Daoy (cell line): ENCODE results near the gene PCDHGA2. TPM values are rescaled to one million over a fixed set of nuclear protein-coding genes. Genes with fewer than 3 reads are reported as not detected.
"Not testable (repeated sequence)": the region's sequence is repeated elsewhere in the genome, so short reads cannot be mapped to it uniquely, and the experiment has no call there.

Source experiments
- DNase-seq: peaks from one replicate; pipeline ENCODE4 v3.0.0-alpha.2; 2015; ENCODE audit warnings: low read depth
- total RNA-seq: library from RNA; depleted of rRNA; stranded (reverse); fragments of >200 nt; shearing (Covaris generic); gene quantifications from 2 replicates; pipeline ENCODE4 v1.2.3, GENCODE V29; 2014; rRNA removed

PCDHGA2 gene
- total RNA-seq, 1 experiment from 2014 or later, result 0.74 TPM

DNA sequence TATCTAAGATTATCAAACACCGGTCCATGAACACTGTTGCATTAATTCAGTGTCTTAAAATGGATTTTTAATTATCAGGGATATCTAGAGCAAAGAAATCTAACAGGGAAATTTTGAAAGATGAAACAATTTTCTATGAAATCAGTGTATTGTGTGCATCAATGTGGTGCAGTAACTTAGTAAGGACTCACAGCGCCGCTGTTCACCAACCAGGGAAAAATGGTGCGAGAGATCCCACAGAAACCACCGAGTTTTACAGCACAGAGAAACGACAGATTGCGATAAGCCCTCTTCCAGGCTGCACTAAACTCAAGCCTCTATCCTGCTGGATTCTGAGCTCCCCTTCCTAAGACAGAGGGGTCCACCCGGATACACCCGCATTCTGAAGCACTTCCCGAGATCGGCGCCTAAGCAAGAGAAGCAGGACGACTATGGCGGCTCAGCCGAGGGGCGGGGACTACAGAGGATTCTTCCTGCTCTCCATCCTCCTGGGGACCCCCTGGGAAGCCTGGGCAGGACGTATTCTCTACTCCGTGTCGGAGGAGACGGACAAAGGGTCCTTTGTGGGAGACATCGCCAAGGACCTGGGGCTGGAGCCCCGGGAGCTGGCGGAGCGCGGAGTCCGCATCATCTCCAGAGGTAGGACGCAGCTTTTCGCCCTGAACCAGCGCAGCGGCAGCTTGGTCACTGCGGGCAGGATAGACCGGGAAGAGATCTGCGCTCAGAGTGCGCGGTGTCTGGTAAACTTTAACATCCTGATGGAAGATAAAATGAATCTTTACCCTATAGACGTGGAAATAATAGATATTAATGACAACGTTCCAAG, 44.1 kb downstream of the PCDHGA2 start, which contains the start of gene PCDHGA7:
Gene PCDHGA7, plus strand, starts transcription at position 274 of the 826 bp plus-strand sequence. Its CDS starts 158 bp downstream, at position 432.
- no peak for DNase-seq

- DNase-seq, result no peak
Measured at GRCh38 chr5:141383345-141383744, 44.8 kb downstream of the PCDHGA2 start.

- no peak for DNase-seq
Measured at GRCh38 chr5:141384471-141385267, 46.1 kb downstream of the PCDHGA2 start.

GRCh38 chr5:141387557-141388311, 49.2 kb downstream of the PCDHGA2 start, which contains the start of gene PCDHGB4:
Gene PCDHGB4, plus strand, starts transcription at chr5:141387698. Its CDS starts 187 bp downstream, at chr5:141387885.
- not testable (repeated sequence) for DNase-seq

GRCh38 chr5:141388661-141389060, 50.1 kb downstream of the PCDHGA2 start:
- no peak for DNase-seq

DNA sequence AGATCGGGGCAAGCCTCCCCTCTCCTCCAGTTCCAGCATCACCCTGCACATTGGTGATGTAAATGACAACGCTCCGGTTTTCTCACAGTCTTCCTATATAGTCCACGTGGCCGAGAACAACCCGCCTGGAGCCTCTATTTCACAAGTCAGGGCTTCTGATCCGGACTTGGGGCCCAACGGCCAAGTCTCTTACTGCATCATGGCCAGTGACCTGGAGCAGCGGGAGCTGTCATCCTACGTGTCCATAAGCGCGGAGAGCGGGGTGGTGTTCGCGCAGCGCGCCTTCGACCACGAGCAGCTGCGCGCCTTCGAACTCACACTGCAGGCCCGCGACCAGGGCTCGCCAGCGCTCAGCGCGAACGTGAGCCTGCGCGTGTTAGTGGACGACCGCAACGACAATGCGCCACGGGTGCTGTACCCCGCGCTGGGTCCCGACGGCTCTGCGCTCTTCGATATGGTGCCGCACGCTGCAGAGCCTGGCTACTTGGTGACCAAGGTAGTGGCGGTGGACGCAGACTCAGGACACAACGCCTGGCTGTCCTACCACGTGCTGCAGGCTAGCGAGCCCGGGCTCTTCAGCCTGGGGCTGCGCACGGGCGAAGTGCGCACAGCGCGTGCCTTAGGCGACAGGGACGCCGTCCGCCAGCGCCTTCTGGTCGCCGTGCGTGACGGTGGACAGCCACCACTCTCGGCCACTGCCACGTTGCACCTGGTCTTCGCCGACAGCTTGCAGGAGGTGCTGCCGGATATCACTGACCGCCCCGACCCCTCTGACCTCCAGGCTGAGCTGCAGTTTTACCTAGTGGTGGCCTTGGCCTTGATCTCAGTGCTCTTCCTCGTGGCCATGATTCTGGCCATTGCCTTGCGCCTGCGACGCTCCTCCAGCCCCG, 50.8 kb downstream of the PCDHGA2 start:
- DNase-seq, result no peak

DNA sequence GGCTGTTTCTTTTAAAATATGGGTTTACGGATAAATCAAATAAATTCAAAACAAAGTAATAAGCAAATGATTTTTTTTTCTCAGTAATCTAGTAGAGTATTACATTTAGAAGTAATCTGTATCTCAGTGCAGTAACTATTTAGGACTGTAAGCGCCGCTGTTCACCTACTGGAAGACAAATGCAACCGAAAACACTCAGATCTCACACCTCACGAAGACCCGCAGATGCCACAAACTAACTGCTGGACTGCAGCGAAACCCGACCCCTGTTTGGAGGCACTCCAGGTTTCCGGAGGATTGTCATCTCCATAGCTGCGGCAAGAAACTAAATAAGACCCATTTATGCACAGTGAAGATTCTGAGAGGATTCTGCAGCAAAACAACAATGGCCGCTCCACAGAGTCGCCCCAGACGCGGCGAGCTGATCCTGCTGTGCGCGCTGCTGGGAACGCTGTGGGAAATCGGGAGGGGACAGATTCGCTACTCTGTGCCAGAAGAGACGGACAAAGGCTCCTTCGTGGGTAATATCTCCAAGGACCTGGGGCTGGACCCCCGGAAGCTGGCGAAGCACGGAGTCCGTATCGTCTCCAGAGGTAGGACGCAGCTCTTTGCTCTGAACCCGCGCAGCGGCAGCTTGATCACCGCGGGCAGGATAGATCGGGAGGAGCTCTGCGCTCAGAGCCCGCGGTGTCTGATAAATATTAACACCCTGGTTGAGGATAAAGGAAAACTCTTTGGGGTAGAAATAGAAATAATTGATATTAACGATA, 54.1 kb downstream of the PCDHGA2 start, which contains the start of gene PCDHGA8:
Gene PCDHGA8, plus strand, starts transcription at position 205 of the 770 bp plus-strand sequence. Its CDS starts 181 bp downstream, at position 386.
- DNase-seq, result no peak

Other genes starting within 250 kb of the PCDHGA2 start
- gene PCDHB2, start 244.1 kb upstream of the PCDHGA2 start, total RNA-seq, result 12.1 and 22.4 TPM in 2 replicates
- 0.11 and 0.24 TPM in 2 replicates for gene PCDHB3, start 238.3 kb upstream of the PCDHGA2 start, total RNA-seq
- gene PCDHB4, start 216.9 kb upstream of the PCDHGA2 start, total RNA-seq, result 0.51 TPM in 2 replicates
- 20.6 and 21.7 TPM in 2 replicates for gene PCDHB5, start 203.6 kb upstream of the PCDHGA2 start, total RNA-seq
- 0.69 and 2.9 TPM in 2 replicates for gene PCDHB6, start 188.7 kb upstream of the PCDHGA2 start, total RNA-seq
- 2.6 and 3.9 TPM in 2 replicates for gene PCDHB7, start 166.1 kb upstream of the PCDHGA2 start, total RNA-seq
- 6.7 and 8.3 TPM in 2 replicates for gene PCDHB8, start 161.0 kb upstream of the PCDHGA2 start, total RNA-seq
- 4.3 and 4.8 TPM in 2 replicates for gene PCDHB16, start 156.4 kb upstream of the PCDHGA2 start, total RNA-seq
- gene PCDHB9, start 151.6 kb upstream of the PCDHGA2 start, total RNA-seq, result 0.40 and 1.6 TPM in 2 replicates
- gene PCDHB10, start 146.4 kb upstream of the PCDHGA2 start, total RNA-seq, result 0.40 and 0.71 TPM in 2 replicates
- gene PCDHB11, start 139.1 kb upstream of the PCDHGA2 start, total RNA-seq, result 0.40 and 1.1 TPM in 2 replicates
- gene PCDHB12, start 130.0 kb upstream of the PCDHGA2 start, total RNA-seq, result 2.1 and 3.6 TPM in 2 replicates
- 1.7 and 2.1 TPM in 2 replicates for gene PCDHB13, start 124.8 kb upstream of the PCDHGA2 start, total RNA-seq
- 1.0 and 1.5 TPM in 2 replicates for gene PCDHB14, start 115.4 kb upstream of the PCDHGA2 start, total RNA-seq
- 0.21 and 0.86 TPM in 2 replicates for gene PCDHB15, start 93.4 kb upstream of the PCDHGA2 start, total RNA-seq
- 0.11 and 1.8 TPM in 2 replicates for gene SLC25A2, start 34.7 kb upstream of the PCDHGA2 start, total RNA-seq
- 55.5 and 57.7 TPM in 2 replicates for gene TAF7, start 18.0 kb upstream of the PCDHGA2 start, total RNA-seq
- 0.18 and 0.34 TPM in 2 replicates for gene PCDHGA1, start 8.2 kb upstream of the PCDHGA2 start, total RNA-seq
- gene PCDHGA3, start 5.1 kb downstream of the PCDHGA2 start, total RNA-seq, result 0.57 TPM in 1 of 2 replicates, not detected in the other
- gene PCDHGB1, start 11.3 kb downstream of the PCDHGA2 start, total RNA-seq, result 1.4 and 1.5 TPM in 2 replicates
- gene PCDHGA4, start 16.3 kb downstream of the PCDHGA2 start, total RNA-seq, result 0.63 and 1.6 TPM in 2 replicates
- gene PCDHGB2, start 21.2 kb downstream of the PCDHGA2 start, total RNA-seq, result 0.23 and 0.24 TPM in 2 replicates
- gene PCDHGA5, start 25.4 kb downstream of the PCDHGA2 start, total RNA-seq, result 0.23 and 0.39 TPM in 2 replicates
- gene PCDHGB3, start 31.5 kb downstream of the PCDHGA2 start, total RNA-seq, result 0.68 and 1.1 TPM in 2 replicates
- gene PCDHGA6, start 35.1 kb downstream of the PCDHGA2 start, total RNA-seq, result 0.24 and 0.46 TPM in 2 replicates
- gene PCDHGA7, start 44.0 kb downstream of the PCDHGA2 start, total RNA-seq, result 0.06 and 0.42 TPM in 2 replicates
- 0.06 and 0.09 TPM in 2 replicates for gene PCDHGB4, start 48.9 kb downstream of the PCDHGA2 start, total RNA-seq
- 0.06 TPM in 1 of 2 replicates, not detected in the other for gene PCDHGA8, start 53.9 kb downstream of the PCDHGA2 start, total RNA-seq
- gene PCDHGB5, start 59.2 kb downstream of the PCDHGA2 start, total RNA-seq, result 0.09 TPM in 1 of 2 replicates, not detected in the other
- 1.2 TPM in 1 of 2 replicates, not detected in the other for gene PCDHGA9, start 64.0 kb downstream of the PCDHGA2 start, total RNA-seq
- gene PCDHGB6, start 69.3 kb downstream of the PCDHGA2 start, total RNA-seq, result 1.3 and 2.5 TPM in 2 replicates
- gene PCDHGA10, start 74.2 kb downstream of the PCDHGA2 start, total RNA-seq, result 0.06 and 0.30 TPM in 2 replicates
- gene PCDHGB7, start 78.9 kb downstream of the PCDHGA2 start, total RNA-seq, result 0.06 and 0.17 TPM in 2 replicates
- 15.0 TPM in 2 replicates for gene PCDHGA11, start 82.3 kb downstream of the PCDHGA2 start, total RNA-seq
- gene PCDHGA12, start 91.7 kb downstream of the PCDHGA2 start, total RNA-seq, result not detected in 2 replicates
- 37.0 and 41.5 TPM in 2 replicates for gene PCDHGC3, start 137.2 kb downstream of the PCDHGA2 start, total RNA-seq
- 0.18 and 0.23 TPM in 2 replicates for gene PCDHGC4, start 146.3 kb downstream of the PCDHGA2 start, total RNA-seq
- 0.06 and 0.09 TPM in 2 replicates for gene PCDHGC5, start 150.3 kb downstream of the PCDHGA2 start, total RNA-seq